ENCODE results near the gene WFS1.

WFS1 gene

GRCh38 chr4:6347511-6348045, 77.9 kb downstream of the WFS1 start:
- Histone ChIP-seq H3K4me1 (ENCODE audit: control insufficient read depth, insufficient read depth, low read depth, low read length) (peaks cover 6% of the 10 kb centered on the region), H4K91ac (ENCODE audit: low read length) (no peak overlapping the region), H3K79me1 (replicated peaks; ENCODE audit: low read length, poor library complexity, severe bottlenecking) (no peaks in the 10 kb centered on the region), H3K27ac (ENCODE audit: low read length, poor library complexity, severe bottlenecking) (no peak overlapping the region), H3K9ac (ENCODE audit: low read length) (no peak overlapping the region), H3K18ac (ENCODE audit: low read depth in 1 of 2, low read length in 2 of 2) (no peak overlapping the region), H3K9me3 (ENCODE audit: control insufficient read depth, low read length) (no peaks in the 10 kb centered on the region), H2BK12ac (ENCODE audit: low read length in 2 of 2) (no peak overlapping the region), H3K23ac (ENCODE audit: low read length in 2 of 2) (no peak overlapping the region), H2BK120ac (ENCODE audit: low read depth, low read length) (no peak overlapping the region), H2BK5ac (ENCODE audit: low read depth, low read length, poor library complexity, severe bottlenecking) (no peak overlapping the region), H2AK5ac (ENCODE audit: low read length, severe bottlenecking) (no peak overlapping the region), H3K4me2 (ENCODE audit: low read length, poor library complexity, severe bottlenecking) (no peak overlapping the region), H3K4me3 (ENCODE audit: insufficient read depth in 1 of 2, low read depth in 1 of 2, low read length in 2 of 2) (no peak overlapping the region), H4K8ac (ENCODE audit: low read length) (no peak overlapping the region), H2BK15ac (ENCODE audit: low read depth, poor library complexity, severe bottlenecking) (no peak overlapping the region), H3K4ac (ENCODE audit: low read depth in 1 of 2, low read length in 2 of 2) (no peak overlapping the region), H3K27me3 (ENCODE audit: control insufficient read depth in 1 of 2, insufficient read depth in 1 of 2, low read length in 2 of 2) (peaks cover 28 to 51% of the 10 kb centered on the region in 2 experiments), H3K14ac (ENCODE audit: low read length in 2 of 2) (no peak overlapping the region), H2AFZ (ENCODE audit: low read depth, low read length) (no peak overlapping the region), H3K36me3 (ENCODE audit: control insufficient read depth in 1 of 2, insufficient read depth in 2 of 2, low read depth in 1 of 2, low read length in 2 of 2) (no peaks in the 10 kb centered on the region)
- 81% methylated on average over 17 of the region's 17 CpGs for WGBS
- no peak for DNase-seq

GRCh38 chr4:6348408-6348807, 78.8 kb downstream of the WFS1 start:
- Histone ChIP-seq H3K27me3 (ENCODE audit: control insufficient read depth in 1 of 2, insufficient read depth in 1 of 2, low read length in 2 of 2) (peaks cover 28 to 55% of the 10 kb centered on the region in 2 experiments), H2AFZ (ENCODE audit: low read depth, low read length) (no peak overlapping the region), H4K8ac (ENCODE audit: low read length) (no peak overlapping the region), H3K18ac (ENCODE audit: low read depth in 1 of 2, low read length in 2 of 2) (no peak overlapping the region), H3K79me1 (replicated peaks; ENCODE audit: low read length, poor library complexity, severe bottlenecking) (no peaks in the 10 kb centered on the region), H3K4me3 (ENCODE audit: insufficient read depth in 1 of 2, low read depth in 1 of 2, low read length in 2 of 2) (no peak overlapping the region), H3K4me2 (ENCODE audit: low read length, poor library complexity, severe bottlenecking) (no peak overlapping the region), H3K9me3 (ENCODE audit: control insufficient read depth, low read length) (no peaks in the 10 kb centered on the region), H3K23ac (ENCODE audit: low read length in 2 of 2) (no peak overlapping the region), H3K36me3 (ENCODE audit: control insufficient read depth in 1 of 2, insufficient read depth in 2 of 2, low read depth in 1 of 2, low read length in 2 of 2) (no peaks in the 10 kb centered on the region), H2BK12ac (ENCODE audit: low read length in 2 of 2) (no peak overlapping the region), H4K91ac (ENCODE audit: low read length) (no peak overlapping the region), H3K14ac (ENCODE audit: low read length in 2 of 2) (no peak overlapping the region), H3K4ac (ENCODE audit: low read depth in 1 of 2, low read length in 2 of 2) (no peak overlapping the region), H3K4me1 (ENCODE audit: control insufficient read depth, insufficient read depth, low read depth, low read length) (peaks cover 6% of the 10 kb centered on the region), H2AK5ac (ENCODE audit: low read length, severe bottlenecking) (no peak overlapping the region), H2BK15ac (ENCODE audit: low read depth, poor library complexity, severe bottlenecking) (no peak overlapping the region), H2BK120ac (ENCODE audit: low read depth, low read length) (no peak overlapping the region), H2BK5ac (ENCODE audit: low read depth, low read length, poor library complexity, severe bottlenecking) (no peak overlapping the region), H3K9ac (ENCODE audit: low read length) (no peak overlapping the region), H3K27ac (ENCODE audit: low read length, poor library complexity, severe bottlenecking) (no peak overlapping the region)
- WGBS: 83% methylated on average over 4 of the region's 4 CpGs
- DNase-seq: no peak

GRCh38 chr4:6349896-6350603, 80.4 kb downstream of the WFS1 start:
- Histone ChIP-seq H2AFZ (ENCODE audit: low read depth, low read length) (no peak overlapping the region), H3K27me3 (ENCODE audit: control insufficient read depth in 1 of 2, insufficient read depth in 1 of 2, low read length in 2 of 2) (peaks cover 32 to 63% of the 10 kb centered on the region in 2 experiments), H3K36me3 (ENCODE audit: control insufficient read depth in 1 of 2, insufficient read depth in 2 of 2, low read depth in 1 of 2, low read length in 2 of 2) (no peaks in the 10 kb centered on the region), H2AK5ac (ENCODE audit: low read length, severe bottlenecking) (no peak overlapping the region), H3K4me3 (ENCODE audit: insufficient read depth in 1 of 2, low read depth in 1 of 2, low read length in 2 of 2) (no peak overlapping the region), H3K4me2 (ENCODE audit: low read length, poor library complexity, severe bottlenecking) (no peak overlapping the region), H2BK12ac (ENCODE audit: low read length in 2 of 2) (no peak overlapping the region), H3K4me1 (ENCODE audit: control insufficient read depth, insufficient read depth, low read depth, low read length) (no peaks in the 10 kb centered on the region), H4K8ac (ENCODE audit: low read length) (no peak overlapping the region), H3K27ac (ENCODE audit: low read length, poor library complexity, severe bottlenecking) (no peak overlapping the region), H3K18ac (ENCODE audit: low read depth in 1 of 2, low read length in 2 of 2) (no peak overlapping the region), H3K4ac (ENCODE audit: low read depth in 1 of 2, low read length in 2 of 2) (no peak overlapping the region), H2BK120ac (ENCODE audit: low read depth, low read length) (no peak overlapping the region), H3K79me1 (replicated peaks; ENCODE audit: low read length, poor library complexity, severe bottlenecking) (no peaks in the 10 kb centered on the region), H3K9ac (ENCODE audit: low read length) (no peak overlapping the region), H3K9me3 (ENCODE audit: control insufficient read depth, low read length) (no peaks in the 10 kb centered on the region), H2BK15ac (ENCODE audit: low read depth, poor library complexity, severe bottlenecking) (no peak overlapping the region), H2BK5ac (ENCODE audit: low read depth, low read length, poor library complexity, severe bottlenecking) (no peak overlapping the region), H3K23ac (ENCODE audit: low read length in 2 of 2) (no peak overlapping the region), H4K91ac (ENCODE audit: low read length) (no peak overlapping the region), H3K14ac (ENCODE audit: low read length in 2 of 2) (no peak overlapping the region)
- DNase-seq: no peak
- 82% methylated on average over 16 of the region's 19 CpGs for WGBS

- DNase-seq: no peak
- no peak overlapping the region for H4K8ac ChIP-seq (ENCODE audit: low read length)
- H3K27me3 ChIP-seq (ENCODE audit: control insufficient read depth in 1 of 2, insufficient read depth in 1 of 2, low read length in 2 of 2): peaks cover 32 to 63% of the 10 kb centered on the region in 2 experiments
- no peak overlapping the region for H3K23ac ChIP-seq (ENCODE audit: low read length in 2 of 2)
- no peaks in the 10 kb centered on the region for H3K36me3 ChIP-seq (ENCODE audit: control insufficient read depth in 1 of 2, insufficient read depth in 2 of 2, low read depth in 1 of 2, low read length in 2 of 2)
- H3K18ac ChIP-seq (ENCODE audit: low read depth in 1 of 2, low read length in 2 of 2): no peak overlapping the region
- no peak overlapping the region for H3K4me2 ChIP-seq (ENCODE audit: low read length, poor library complexity, severe bottlenecking)
- no peak overlapping the region for H2AFZ ChIP-seq (ENCODE audit: low read depth, low read length)
- 89% methylated on average over 8 of the region's 8 CpGs for WGBS
- H3K27ac ChIP-seq (ENCODE audit: low read length, poor library complexity, severe bottlenecking): no peak overlapping the region
- H3K4ac ChIP-seq (ENCODE audit: low read depth in 1 of 2, low read length in 2 of 2): no peak overlapping the region
- no peak overlapping the region for H2BK5ac ChIP-seq (ENCODE audit: low read depth, low read length, poor library complexity, severe bottlenecking)
- no peak overlapping the region for H3K14ac ChIP-seq (ENCODE audit: low read length in 2 of 2)
- no peaks in the 10 kb centered on the region for H3K9me3 ChIP-seq (ENCODE audit: control insufficient read depth, low read length)
- no peak overlapping the region for H4K91ac ChIP-seq (ENCODE audit: low read length)
- H2BK15ac ChIP-seq (ENCODE audit: low read depth, poor library complexity, severe bottlenecking): no peak overlapping the region
- no peak overlapping the region for H3K4me3 ChIP-seq (ENCODE audit: insufficient read depth in 1 of 2, low read depth in 1 of 2, low read length in 2 of 2)
- H3K4me1 ChIP-seq (ENCODE audit: control insufficient read depth, insufficient read depth, low read depth, low read length): no peaks in the 10 kb centered on the region
- H2BK120ac ChIP-seq (ENCODE audit: low read depth, low read length): no peak overlapping the region
- H3K79me1 ChIP-seq (replicated peaks; ENCODE audit: low read length, poor library complexity, severe bottlenecking): no peaks in the 10 kb centered on the region
- no peak overlapping the region for H2AK5ac ChIP-seq (ENCODE audit: low read length, severe bottlenecking)
- H2BK12ac ChIP-seq (ENCODE audit: low read length in 2 of 2): no peak overlapping the region
- no peak overlapping the region for H3K9ac ChIP-seq (ENCODE audit: low read length)
Measured at GRCh38 chr4:6350646-6351045, 81.0 kb downstream of the WFS1 start.
